Adrenal gland (tissue), 12 donors: ENCODE data around the gene LAMA2. TPM values are rescaled to one million over a fixed set of nuclear protein-coding genes. Genes with fewer than 3 reads are reported as not detected.
A peak's percentile ranks its signal among the peaks of the same experiment; 100 is the strongest.

Source experiments
- DNase-seq, 7 donors: peaks; one replicate each; pipeline ENCODE4 v3.0.0-alpha.2; 2019 to 2020
- H3K27ac ChIP-seq, 5 donors: fragments of 200-600 bp; sonication (generic) in 4 of 5; 1 replicate in 3 of 5; 2 replicates in 2 of 5; pipeline versions ENCODE4 v1.5.1 to v1.8.0; 2016 to 2020; ENCODE audit warnings: mild to moderate bottlenecking in 1 of 5
- H3K27me3 ChIP-seq: fragments of 200-600 bp; 2 replicates; pipeline ENCODE4 v1.8.0; 2021
- H3K36me3 ChIP-seq, 2 donors: fragments of 200-600 bp; replicated peaks in 1 of 2; 1 replicate in 1 of 2; 2 replicates in 1 of 2; pipeline versions ENCODE4 v1.5.1 to v1.8.0; 2018 to 2022
- H3K4me1 ChIP-seq, 2 donors: fragments of 200-600 bp; replicated peaks in 1 of 2; 1 replicate in 1 of 2; 2 replicates in 1 of 2; pipeline versions ENCODE4 v1.5.1 to v1.8.0; 2018 to 2021
- H3K4me3 ChIP-seq, 4 donors: fragments of 200-600 bp; sonication (generic) in 3 of 4; one replicate each; pipeline ENCODE4 v1.5.1; 2016 to 2018
- H3K9me3 ChIP-seq, 3 donors: fragments of 200-600 bp; sonication (generic) in 1 of 3; replicated peaks in 1 of 3; 1 replicate in 2 of 3; 2 replicates in 1 of 3; pipeline versions ENCODE4 v1.5.1 to v1.8.0; 2016 to 2021
- POLR2A ChIP-seq, 2 donors: fragments of 450-650 bp; IDR thresholded peaks; one replicate each; pipeline ENCODE4 v1.6.1; 2017; ENCODE audit warnings: antibody characterized with exemption in 2 of 2, mild to moderate bottlenecking in 2 of 2, moderate library complexity in 1 of 2
- WGBS, 4 donors: extraction: QIAGEN DNeasy Blood & Tissue Kit in 2 of 4; methylation state at CpG; one replicate each; pipeline versions ENCODE4 v1.1.5 to v1.1.7; 2013 to 2017; 5-methylcytosine and 5-hydroxymethylcytosine counted together
- intact Hi-C, 2 donors: fragments of 100-400 bp; cut with DNase I; formaldehyde crosslinking; loops; one replicate each; pipeline versions ENCODE4 v1.14.1 to v1.15.0; 2022 to 2023
- polyA plus RNA-seq, 3 donors: library from polyadenylated mRNA; stranded (reverse); fragments of 200-250 nt in 2 of 3; fragments of 350-450 nt in 1 of 3; fragmentation: Illumina TruSeq in 1 of 3; extraction: RNeasy Lipid Tissue Mini Kit (QIAGEN cat#74804) in 1 of 3; gene quantifications; one replicate each; pipeline ENCODE4 v1.2.3, GENCODE V29; 2013 to 2014
- total RNA-seq, 9 donors: library from RNA; depleted of rRNA in 4 of 9; stranded (reverse); fragments of >200 nt in 4 of 9; fragments of 120-200 nt in 1 of 9; fragmentation: NEBNext Ultra II Directional in 1 of 9; extraction: Animal tissue kit (Norgen Biotek cat#: 25700) in 1 of 9; gene quantifications; one replicate each; pipeline versions ENCODE4 v1.1.0 to v1.2.4, GENCODE V29; 2013 to 2023
- TF ChIP-seq, protein P1 (sequence below), 6 experiments: fragments of 450-650 bp in 4 of 6; fragments of 200-600 bp in 2 of 6; sonication (generic) in 1 of 6; IDR thresholded peaks; 1 replicate in 5 of 6; 2 replicates in 1 of 6; pipeline versions ENCODE4 v1.5.1 to v1.8.0; 2016 to 2021; ENCODE audit warnings: antibody characterized with exemption in 6 of 6, mild to moderate bottlenecking in 2 of 6, moderate library complexity in 1 of 6
- donor health status: healthy with polysubstance abuse.
- donor health status: Bipolar disorder and iron deficiency.
- donor health status: DM: yes; HTN: yes; CAD: no.
- donor health status: DM: no; HTN: no; CAD: no.
- donor health status: DM: no; HTN: no; CAD: no.
- donor health status: DM: yes; HTN: yes; CAD: no.

Gene LAMA2
- total and polyA plus RNA-seq, 12 donors: 5.8 to 105 (median 38.9) TPM

GRCh38 chr6:129115471-129115870, 232.5 kb downstream of the LAMA2 start:
- Histone ChIP-seq H3K27me3 (no peaks in the 10 kb centered on the region), H3K4me1 (no peaks in the 10 kb centered on the region), H3K36me3 (no peaks in the 10 kb centered on the region), H3K9me3 (no peaks in the 10 kb centered on the region), H3K27ac (peak overlapping the region in 1 of 5 donors; percentile 4), H3K4me3 (no peak overlapping the region)
- no peak for TF ChIP-seq POLR2A (IDR thresholded peaks at IDR 0.05)
- TF ChIP-seq, protein P1, sequence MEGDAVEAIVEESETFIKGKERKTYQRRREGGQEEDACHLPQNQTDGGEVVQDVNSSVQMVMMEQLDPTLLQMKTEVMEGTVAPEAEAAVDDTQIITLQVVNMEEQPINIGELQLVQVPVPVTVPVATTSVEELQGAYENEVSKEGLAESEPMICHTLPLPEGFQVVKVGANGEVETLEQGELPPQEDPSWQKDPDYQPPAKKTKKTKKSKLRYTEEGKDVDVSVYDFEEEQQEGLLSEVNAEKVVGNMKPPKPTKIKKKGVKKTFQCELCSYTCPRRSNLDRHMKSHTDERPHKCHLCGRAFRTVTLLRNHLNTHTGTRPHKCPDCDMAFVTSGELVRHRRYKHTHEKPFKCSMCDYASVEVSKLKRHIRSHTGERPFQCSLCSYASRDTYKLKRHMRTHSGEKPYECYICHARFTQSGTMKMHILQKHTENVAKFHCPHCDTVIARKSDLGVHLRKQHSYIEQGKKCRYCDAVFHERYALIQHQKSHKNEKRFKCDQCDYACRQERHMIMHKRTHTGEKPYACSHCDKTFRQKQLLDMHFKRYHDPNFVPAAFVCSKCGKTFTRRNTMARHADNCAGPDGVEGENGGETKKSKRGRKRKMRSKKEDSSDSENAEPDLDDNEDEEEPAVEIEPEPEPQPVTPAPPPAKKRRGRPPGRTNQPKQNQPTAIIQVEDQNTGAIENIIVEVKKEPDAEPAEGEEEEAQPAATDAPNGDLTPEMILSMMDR (IDR thresholded peaks at IDR 0.05): no peak
- 57 to 70% (median 64%) methylated on average over 3 of the region's 3 CpGs for WGBS, 4 donors
- intact Hi-C loops: no loop called here
- no peak for DNase-seq

DNA sequence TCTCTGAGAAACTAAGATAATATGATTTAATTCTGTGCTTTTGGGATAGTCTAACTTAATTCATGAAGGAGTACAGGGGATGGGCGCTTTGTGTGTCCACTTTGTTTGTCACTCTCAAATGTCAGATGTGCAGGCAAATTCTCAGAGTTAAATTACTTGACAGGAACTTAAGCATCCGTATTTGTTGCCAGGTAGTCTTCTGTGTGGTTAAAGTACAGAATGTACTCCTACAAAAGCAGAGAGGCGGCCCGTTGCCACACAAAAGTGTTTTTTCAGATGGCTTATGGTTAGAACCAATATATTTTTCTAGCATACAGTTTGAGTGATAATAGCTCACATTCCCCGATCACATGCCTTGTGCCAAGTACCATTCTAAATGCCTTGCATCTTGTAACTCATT, 234.4 kb downstream of the LAMA2 start:
- intact Hi-C loops: no loop called here
- H3K4me1 ChIP-seq: no peaks in the 10 kb centered on the region
- no peak overlapping the region for H3K27ac ChIP-seq
- WGBS, 4 donors: 64 to 77% (median 71%) methylated on average over 5 of the region's 5 CpGs
- TF ChIP-seq, protein P1 (IDR thresholded peaks at IDR 0.05): no peak
- no peak for TF ChIP-seq POLR2A (IDR thresholded peaks at IDR 0.05)
- H3K36me3 ChIP-seq: no peaks in the 10 kb centered on the region
- DNase-seq: no peak
- H3K27me3 ChIP-seq: no peaks in the 10 kb centered on the region
- H3K9me3 ChIP-seq: no peaks in the 10 kb centered on the region
- no peak overlapping the region for H3K4me3 ChIP-seq

- WGBS, 4 donors: 58 to 66% (median 64%) methylated on average over 3 of the region's 3 CpGs
- Histone ChIP-seq H3K4me1 (no peaks in the 10 kb centered on the region), H3K27ac (no peak overlapping the region), H3K36me3 (no peaks in the 10 kb centered on the region), H3K27me3 (no peaks in the 10 kb centered on the region), H3K9me3 (no peaks in the 10 kb centered on the region), H3K4me3 (no peak overlapping the region)
- no peak for DNase-seq
- no peak for TF ChIP-seq POLR2A (IDR thresholded peaks at IDR 0.05)
- TF ChIP-seq, protein P1 (IDR thresholded peaks at IDR 0.05): no peak
- intact Hi-C loops: no loop called here
Measured at GRCh38 chr6:129120856-129121638, 238.1 kb downstream of the LAMA2 start.

DNA sequence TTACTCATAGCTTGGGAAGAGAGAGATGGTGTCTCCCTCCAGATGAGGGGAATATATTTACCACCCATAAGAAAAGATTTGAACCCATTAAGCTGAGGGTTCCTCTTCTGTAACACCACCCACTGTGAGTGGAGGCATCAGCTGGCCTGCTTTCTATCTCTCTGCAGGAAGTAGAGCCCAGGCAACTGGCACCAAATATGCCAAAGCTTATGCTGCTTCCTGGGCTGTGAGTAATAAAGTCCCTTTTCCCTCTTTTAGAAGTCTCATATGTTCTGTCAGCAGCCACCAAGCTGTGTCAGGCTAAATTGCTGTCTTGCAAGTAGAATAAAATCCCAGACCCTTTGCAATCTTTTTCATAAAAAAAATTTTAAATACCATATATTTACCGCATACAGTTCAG, 241.4 kb downstream of the LAMA2 start:
- 88 to 94% (median 88%) methylated on average over 1 of the region's 1 CpG for WGBS, 4 donors
- no peak for TF ChIP-seq POLR2A (IDR thresholded peaks at IDR 0.05)
- TF ChIP-seq, protein P1 (IDR thresholded peaks at IDR 0.05): no peak

More for the DNA sequence above, 241.4 kb downstream of the LAMA2 start:
- no peaks in the 10 kb centered on the region for H3K9me3 ChIP-seq
- no peaks in the 10 kb centered on the region for H3K27me3 ChIP-seq
- no peaks in the 10 kb centered on the region for H3K36me3 ChIP-seq
- intact Hi-C loops: no loop called here
- H3K4me1 ChIP-seq: no peaks in the 10 kb centered on the region
- no peak overlapping the region for H3K27ac ChIP-seq
- DNase-seq: no peak
- H3K4me3 ChIP-seq: no peak overlapping the region
